Gastrocnemius medialis (tissue), 4 donors: ENCODE data around the gene LRRC4. TPM values are rescaled to one million over a fixed set of nuclear protein-coding genes. Genes with fewer than 3 reads are reported as not detected.

ENCODE experiments used
- ATAC-seq, 2 donors: fragments of 150-250 bp; one replicate each; pipeline ENCODE4 v1.9.1; 2016
- DNase-seq, 2 donors: peaks; one replicate each; pipeline ENCODE4 v3.0.0-alpha.2; 2019
- H3K27ac ChIP-seq, 4 donors: fragments of 200-600 bp; sonication (generic); 1 replicate in 1 of 4; 2 replicates in 3 of 4; pipeline ENCODE4 v1.5.1; 2016 to 2018; ENCODE audit warnings: mild to moderate bottlenecking in 2 of 4, moderate library complexity in 1 of 4
- H3K27me3 ChIP-seq, 3 donors: fragments of 200-600 bp; sonication (generic) in 2 of 3; 1 replicate in 1 of 3; 2 replicates in 2 of 3; pipeline versions ENCODE4 v1.5.1 to v1.6.0; 2016 to 2019; ENCODE audit warnings: mild to moderate bottlenecking in 1 of 3, moderate library complexity in 1 of 3
- H3K36me3 ChIP-seq, 2 donors: fragments of 200-600 bp; sonication (generic) in 1 of 2; one replicate each; pipeline ENCODE4 v1.5.1; 2017 to 2018
- H3K4me1 ChIP-seq, 2 donors: fragments of 200-600 bp; sonication (generic) in 1 of 2; one replicate each; pipeline ENCODE4 v1.5.1; 2016 to 2017; ENCODE audit warnings: mild to moderate bottlenecking in 2 of 2
- H3K4me3 ChIP-seq, 4 donors: fragments of 200-600 bp; sonication (generic) in 3 of 4; 1 replicate in 1 of 4; 2 replicates in 3 of 4; pipeline ENCODE4 v1.5.1; 2016 to 2019; ENCODE audit warnings: mild to moderate bottlenecking in 2 of 4
- H3K9me3 ChIP-seq, 3 donors: fragments of 200-600 bp; sonication (generic) in 2 of 3; 1 replicate in 1 of 3; 2 replicates in 2 of 3; pipeline ENCODE4 v1.5.1; 2016 to 2019
- POLR2A ChIP-seq, 2 donors: fragments of 450-650 bp; IDR thresholded peaks; one replicate each; pipeline ENCODE4 v1.6.1; 2017; ENCODE audit warnings: antibody characterized with exemption in 2 of 2, mild to moderate bottlenecking in 2 of 2, moderate library complexity in 2 of 2
- in situ Hi-C, 4 donors: fragments of 200-750 bp; cut with MboI; loops; one replicate each; pipeline versions ENCODE4 v1.15.0 to v1.8.0; 2017; ENCODE audit warnings: low sequenced_read_pairs in 4 of 4
- intact Hi-C: fragments of 100-400 bp; cut with DNase I; formaldehyde crosslinking; loops from one replicate; pipeline ENCODE4 v1.15.1; 2023; ENCODE audit warnings: low total_unique reads
- total RNA-seq, 4 donors: library from RNA; depleted of rRNA; stranded (reverse); fragments of >200 nt; gene quantifications; one replicate each; pipeline versions ENCODE4 v1.1.0 to v1.2.3, GENCODE V29; 2016
- TF ChIP-seq, protein P1 (sequence below), 5 experiments: fragments of 450-650 bp in 3 of 5; fragments of 200-600 bp in 2 of 5; sonication (generic) in 2 of 5; IDR thresholded peaks in 4 of 5; conservative IDR thresholded peaks in 1 of 5; 1 replicate in 4 of 5; 2 replicates in 1 of 5; pipeline ENCODE4 v1.5.1; 2016 to 2019; ENCODE audit warnings: antibody characterized with exemption in 5 of 5, mild to moderate bottlenecking in 3 of 5, moderate library complexity in 3 of 5

LRRC4 gene
- total RNA-seq, 4 donors from 2014 or later, result 0.29 to 4.3 (median 0.96) TPM

DNA sequence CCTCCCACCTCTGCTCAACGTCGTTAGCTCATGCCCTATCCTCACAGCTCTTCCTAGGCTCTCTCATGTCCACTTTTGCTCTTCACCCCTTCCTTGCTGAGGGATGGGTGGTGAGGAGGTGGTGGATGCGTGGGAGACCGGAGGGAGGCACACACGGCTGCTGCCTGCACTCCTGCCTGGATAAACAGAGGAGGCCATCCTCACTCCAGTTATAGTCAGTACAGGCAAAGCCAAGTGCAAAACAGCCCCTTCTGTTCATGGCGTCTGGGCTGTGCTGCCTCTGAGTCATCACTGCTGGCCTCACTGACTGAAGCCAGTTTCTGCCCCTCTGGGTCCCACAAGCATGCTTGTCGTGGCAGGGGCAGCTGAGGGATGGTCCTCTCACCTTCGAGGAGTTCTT lies 31.9 kb upstream of the LRRC4 start:
- in situ Hi-C loops, result no loop called here
- intact Hi-C loops, result no loop called here
- DNase-seq (no peak), ATAC-seq (no peak)
- TF ChIP-seq POLR2A (IDR thresholded peaks at IDR 0.05), result no peak
- TF ChIP-seq, protein P1, sequence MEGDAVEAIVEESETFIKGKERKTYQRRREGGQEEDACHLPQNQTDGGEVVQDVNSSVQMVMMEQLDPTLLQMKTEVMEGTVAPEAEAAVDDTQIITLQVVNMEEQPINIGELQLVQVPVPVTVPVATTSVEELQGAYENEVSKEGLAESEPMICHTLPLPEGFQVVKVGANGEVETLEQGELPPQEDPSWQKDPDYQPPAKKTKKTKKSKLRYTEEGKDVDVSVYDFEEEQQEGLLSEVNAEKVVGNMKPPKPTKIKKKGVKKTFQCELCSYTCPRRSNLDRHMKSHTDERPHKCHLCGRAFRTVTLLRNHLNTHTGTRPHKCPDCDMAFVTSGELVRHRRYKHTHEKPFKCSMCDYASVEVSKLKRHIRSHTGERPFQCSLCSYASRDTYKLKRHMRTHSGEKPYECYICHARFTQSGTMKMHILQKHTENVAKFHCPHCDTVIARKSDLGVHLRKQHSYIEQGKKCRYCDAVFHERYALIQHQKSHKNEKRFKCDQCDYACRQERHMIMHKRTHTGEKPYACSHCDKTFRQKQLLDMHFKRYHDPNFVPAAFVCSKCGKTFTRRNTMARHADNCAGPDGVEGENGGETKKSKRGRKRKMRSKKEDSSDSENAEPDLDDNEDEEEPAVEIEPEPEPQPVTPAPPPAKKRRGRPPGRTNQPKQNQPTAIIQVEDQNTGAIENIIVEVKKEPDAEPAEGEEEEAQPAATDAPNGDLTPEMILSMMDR (IDR thresholded peaks at IDR 0.05 in 4 of 5, conservative IDR thresholded peaks at IDR 0.05 in 1 of 5), result no peak
- Histone ChIP-seq H3K27me3 (no peaks in the 10 kb centered on the region), H3K27ac (no peak overlapping the region), H3K4me3 (no peak overlapping the region), H3K9me3 (no peaks in the 10 kb centered on the region), H3K4me1 (no peaks in the 10 kb centered on the region), H3K36me3 (no peaks in the 10 kb centered on the region)

DNA sequence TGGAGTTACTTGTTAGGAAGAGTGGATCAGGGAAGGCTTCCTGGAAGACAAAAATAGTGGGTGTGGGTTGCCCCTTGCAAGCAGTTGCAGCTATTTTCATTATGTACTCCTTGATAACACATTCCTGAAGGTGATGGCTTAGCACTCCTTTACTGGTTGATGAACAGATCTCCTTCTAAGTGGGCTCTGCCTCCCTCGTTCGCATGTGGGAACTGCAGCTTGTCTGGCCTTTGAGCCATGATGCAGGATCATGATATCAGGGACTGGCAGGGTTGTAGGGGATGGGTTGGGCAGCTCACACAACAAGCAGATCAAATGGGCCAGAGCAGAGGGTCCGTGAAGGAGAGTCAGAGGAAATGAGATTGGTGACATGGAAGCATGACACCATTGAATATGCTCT lies 28.8 kb upstream of the LRRC4 start:
- ATAC-seq (no peak), DNase-seq (no peak)
- H3K36me3 ChIP-seq, result no peaks in the 10 kb centered on the region
- intact Hi-C loops (no loop called here), in situ Hi-C loops (no loop called here)
- H3K4me1 ChIP-seq, result no peaks in the 10 kb centered on the region
- no peaks in the 10 kb centered on the region for H3K9me3 ChIP-seq
- no peaks in the 10 kb centered on the region for H3K27me3 ChIP-seq
- no peak overlapping the region for H3K27ac ChIP-seq
- no peak overlapping the region for H3K4me3 ChIP-seq
- no peak for TF ChIP-seq POLR2A (IDR thresholded peaks at IDR 0.05)
- TF ChIP-seq, protein P1 (IDR thresholded peaks at IDR 0.05 in 4 of 5, conservative IDR thresholded peaks at IDR 0.05 in 1 of 5), result no peak

DNA sequence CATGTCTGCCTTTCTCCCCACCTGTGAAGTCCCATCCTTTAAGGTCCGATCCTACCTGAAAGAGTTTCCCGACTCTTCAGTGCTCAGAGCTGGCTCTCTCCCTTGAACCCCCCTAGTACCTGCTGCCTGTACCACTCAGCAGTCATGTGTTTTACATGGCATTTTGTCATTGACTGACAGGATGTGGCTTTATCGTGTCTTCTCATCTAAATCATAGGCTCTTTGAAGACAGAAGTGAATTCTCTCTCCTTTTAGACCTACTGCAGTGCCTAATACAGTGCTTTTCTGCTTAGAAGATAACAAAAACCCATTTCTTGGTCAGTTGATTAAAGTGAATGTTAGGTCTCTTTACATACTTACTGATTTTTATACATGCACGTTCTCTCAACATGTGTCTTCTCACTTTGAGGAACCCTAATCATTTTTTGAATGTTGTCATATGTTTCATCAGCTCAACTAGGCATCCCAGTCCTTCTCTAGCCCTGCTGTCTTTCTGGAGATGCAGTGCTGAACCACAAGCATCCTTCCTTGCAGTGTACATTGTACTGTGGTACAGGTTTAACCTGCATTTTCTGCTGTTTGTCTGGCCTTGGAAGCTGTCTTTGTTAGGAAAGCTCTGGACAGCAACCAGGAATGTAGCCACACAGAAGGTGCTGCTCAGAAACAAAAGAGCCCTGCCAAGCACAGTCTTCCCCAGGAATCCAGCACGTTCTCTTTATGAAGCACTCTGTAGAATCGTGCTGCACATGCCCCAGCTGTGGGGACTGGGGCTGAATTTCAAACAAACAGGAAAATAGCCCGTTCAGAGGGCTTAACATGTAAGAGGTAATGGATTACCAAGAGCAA lies 28.1 kb upstream of the LRRC4 start:
- Histone ChIP-seq H3K4me1 (no peaks in the 10 kb centered on the region), H3K9me3 (no peaks in the 10 kb centered on the region), H3K27ac (no peak overlapping the region), H3K36me3 (no peaks in the 10 kb centered on the region), H3K27me3 (no peaks in the 10 kb centered on the region), H3K4me3 (no peak overlapping the region)
- ATAC-seq (no peak), DNase-seq (no peak)
- no peak for TF ChIP-seq POLR2A (IDR thresholded peaks at IDR 0.05)
- TF ChIP-seq, protein P1 (IDR thresholded peaks at IDR 0.05 in 4 of 5, conservative IDR thresholded peaks at IDR 0.05 in 1 of 5), result no peak
- in situ Hi-C loops (no loop called here), intact Hi-C loops (no loop called here)

DNA sequence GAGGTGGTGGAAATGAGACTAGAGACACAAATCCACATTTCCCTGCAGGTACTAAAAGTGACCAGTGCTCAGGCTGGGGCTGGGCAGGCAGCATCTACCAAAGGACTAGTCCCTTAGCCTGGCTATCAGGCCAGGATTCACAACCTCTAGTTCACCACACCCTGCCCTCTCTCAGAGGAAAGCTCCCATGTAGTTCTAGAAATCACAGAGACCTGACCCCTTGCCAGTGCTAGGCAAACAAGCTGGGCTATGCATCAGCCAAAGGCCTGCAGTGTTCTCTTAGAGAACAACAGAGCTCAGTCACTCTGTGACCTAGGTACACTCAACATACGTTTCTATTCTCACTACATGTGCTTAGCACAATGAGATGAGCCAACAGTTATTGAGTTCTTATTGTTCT lies 26.7 kb upstream of the LRRC4 start:
- no peak for DNase-seq
- no peak for ATAC-seq
- no peak for TF ChIP-seq POLR2A (IDR thresholded peaks at IDR 0.05)
- TF ChIP-seq, protein P1 (IDR thresholded peaks at IDR 0.05 in 4 of 5, conservative IDR thresholded peaks at IDR 0.05 in 1 of 5), result no peak
- Histone ChIP-seq H3K36me3 (no peaks in the 10 kb centered on the region), H3K9me3 (no peaks in the 10 kb centered on the region), H3K27ac (no peak overlapping the region), H3K4me1 (no peaks in the 10 kb centered on the region), H3K4me3 (no peak overlapping the region), H3K27me3 (no peaks in the 10 kb centered on the region)
- in situ Hi-C loops, result no loop called here
- intact Hi-C loops, result no loop called here
